Skeletal muscle tissue (tissue), 4 donors: ENCODE results near the gene PRKN. TPM values are rescaled to one million over a fixed set of nuclear protein-coding genes. Genes with fewer than 3 reads are reported as not detected.
A peak's percentile ranks its signal among the peaks of the same experiment; 100 is the strongest.

ENCODE experiments used
- H3K27ac ChIP-seq: one replicate; pipeline ENCODE4 v1.7.0; 2013; ENCODE audit warnings: mild to moderate bottlenecking, low read depth, low read length, inconsistent platforms
- H3K27me3 ChIP-seq, 3 donors: one replicate each; pipeline ENCODE4 v1.7.0; 2013; ENCODE audit warnings: low read length in 3 of 3; ENCODE audit not compliant: control insufficient read depth in 3 of 3, insufficient read depth in 3 of 3
- H3K36me3 ChIP-seq, 3 donors: one replicate each; pipeline ENCODE4 v1.7.0; 2013; ENCODE audit warnings: low read length in 3 of 3; ENCODE audit not compliant: control insufficient read depth in 3 of 3, insufficient read depth in 3 of 3
- H3K4me1 ChIP-seq, 3 donors: one replicate each; pipeline ENCODE4 v1.7.0; 2013; ENCODE audit warnings: low read length in 3 of 3, mild to moderate bottlenecking in 3 of 3; ENCODE audit not compliant: control insufficient read depth in 3 of 3, insufficient read depth in 3 of 3
- H3K4me3 ChIP-seq, 3 donors: one replicate each; pipeline ENCODE4 v1.7.0; 2013; ENCODE audit warnings: low read length in 3 of 3
- H3K9ac ChIP-seq, 3 donors: one replicate each; pipeline ENCODE4 v1.7.0; 2013; ENCODE audit warnings: low read length in 3 of 3, mild to moderate bottlenecking in 3 of 3, moderate library complexity in 2 of 3, low read depth in 1 of 3
- H3K9me3 ChIP-seq, 3 donors: one replicate each; pipeline ENCODE4 v1.7.0; 2013; ENCODE audit warnings: low read length in 3 of 3; ENCODE audit not compliant: control insufficient read depth in 3 of 3
- total RNA-seq: library from RNA; depleted of rRNA; stranded (reverse); fragments of >200 nt; gene quantifications from one replicate; pipeline ENCODE4 v1.2.3, GENCODE V29; 2014
- donor health status: Osteomylitis.

The PRKN gene
- total RNA-seq, 1 donor from 2014 or later: 16.7 TPM

DNA sequence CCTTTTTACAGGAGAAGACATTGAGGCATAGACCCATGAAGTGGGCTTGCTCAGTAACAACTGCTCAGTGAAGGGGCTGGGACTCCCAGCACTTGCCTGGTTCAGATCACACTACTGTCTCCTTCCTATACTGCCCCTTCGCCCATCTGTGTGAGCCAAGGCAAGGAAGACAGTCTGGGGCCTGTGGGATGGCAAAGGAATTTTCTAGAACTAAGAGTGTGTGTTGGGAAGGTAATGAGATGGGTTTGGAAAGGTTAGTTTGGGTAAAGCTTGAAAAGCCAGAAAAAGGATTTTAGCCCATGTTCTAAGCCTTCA, 1240.4 kb downstream of the PRKN start:
- Histone ChIP-seq H3K27ac (no peak overlapping the region), H3K9me3 (no peaks in the 10 kb centered on the region), H3K4me1 (peaks cover 0 to 9% (median 4%) of the 10 kb centered on the region in 3 donors), H3K27me3 (no peaks in the 10 kb centered on the region), H3K36me3 (no peaks in the 10 kb centered on the region), H3K4me3 (no peak overlapping the region), H3K9ac (no peak overlapping the region)

DNA sequence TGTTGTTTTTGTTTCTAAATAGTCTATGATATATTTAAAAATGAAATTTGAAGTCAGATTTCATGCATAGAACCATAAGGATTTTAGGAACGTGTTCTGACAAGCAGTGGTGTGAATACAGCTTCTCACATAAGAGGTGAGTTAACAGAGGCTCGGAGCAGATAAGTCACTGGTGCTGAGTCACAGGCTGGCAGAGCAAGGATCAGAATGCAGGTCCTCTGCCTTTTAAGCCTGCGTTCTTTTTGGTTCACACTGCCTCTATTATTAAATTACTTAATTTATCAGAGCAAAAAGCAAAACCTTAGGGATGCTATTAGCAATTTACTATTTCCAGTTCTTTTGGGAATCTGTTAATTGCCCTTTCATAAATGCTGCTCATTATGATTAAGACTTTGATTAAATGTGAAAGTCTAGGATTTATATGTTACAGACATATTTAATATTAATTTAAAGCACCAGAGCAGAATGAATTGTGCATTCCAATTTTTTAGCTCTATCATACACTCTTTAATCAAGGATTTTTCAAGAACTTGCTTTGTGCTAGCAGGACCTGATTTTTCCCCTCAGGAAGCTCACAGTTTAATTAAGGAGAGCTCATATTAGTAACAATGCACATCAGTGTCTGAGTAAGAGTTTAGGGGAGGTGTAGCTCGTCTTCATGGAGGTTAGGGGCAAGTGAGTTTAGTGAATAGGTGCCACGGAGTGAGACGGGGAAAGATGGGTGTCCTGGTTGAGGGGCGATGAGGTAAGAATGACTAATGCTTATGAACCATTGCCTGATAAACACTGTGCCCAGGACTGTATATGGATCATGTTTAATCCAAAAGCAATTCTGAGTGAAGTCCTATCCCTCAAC, 1241.0 kb downstream of the PRKN start:
- Histone ChIP-seq H3K4me1 (peaks cover 0 to 11% (median 6%) of the 10 kb centered on the region in 3 donors), H3K9me3 (no peaks in the 10 kb centered on the region), H3K27me3 (no peaks in the 10 kb centered on the region), H3K9ac (peak overlapping the region in 1 of 3 donors; percentile 46), H3K4me3 (no peak overlapping the region), H3K36me3 (no peaks in the 10 kb centered on the region), H3K27ac (no peak overlapping the region)

DNA sequence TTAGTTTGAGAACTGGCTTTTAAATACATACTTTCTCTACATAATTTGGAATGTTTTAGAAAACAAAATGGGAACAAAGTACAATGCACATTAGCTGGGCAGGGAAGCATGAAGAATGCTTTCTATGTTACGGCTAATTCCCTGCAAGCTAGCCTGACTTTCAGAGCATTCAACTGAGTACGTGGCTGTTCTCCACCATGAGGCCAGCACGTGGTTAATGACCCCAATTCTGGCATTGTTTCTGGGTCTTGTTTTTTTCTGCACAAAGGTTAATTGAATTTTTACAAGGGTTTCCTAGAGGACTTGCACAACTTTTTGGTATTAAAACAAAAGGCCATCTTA, 1245.1 kb downstream of the PRKN start:
- H3K4me3 ChIP-seq: no peak overlapping the region
- H3K9me3 ChIP-seq: no peaks in the 10 kb centered on the region
- H3K27me3 ChIP-seq: no peaks in the 10 kb centered on the region
- H3K36me3 ChIP-seq: no peaks in the 10 kb centered on the region
- H3K27ac ChIP-seq: peak overlapping the region; percentile 17
- peaks cover 9 to 23% (median 14%) of the 10 kb centered on the region in 3 donors for H3K4me1 ChIP-seq
- H3K9ac ChIP-seq: no peak overlapping the region

DNA sequence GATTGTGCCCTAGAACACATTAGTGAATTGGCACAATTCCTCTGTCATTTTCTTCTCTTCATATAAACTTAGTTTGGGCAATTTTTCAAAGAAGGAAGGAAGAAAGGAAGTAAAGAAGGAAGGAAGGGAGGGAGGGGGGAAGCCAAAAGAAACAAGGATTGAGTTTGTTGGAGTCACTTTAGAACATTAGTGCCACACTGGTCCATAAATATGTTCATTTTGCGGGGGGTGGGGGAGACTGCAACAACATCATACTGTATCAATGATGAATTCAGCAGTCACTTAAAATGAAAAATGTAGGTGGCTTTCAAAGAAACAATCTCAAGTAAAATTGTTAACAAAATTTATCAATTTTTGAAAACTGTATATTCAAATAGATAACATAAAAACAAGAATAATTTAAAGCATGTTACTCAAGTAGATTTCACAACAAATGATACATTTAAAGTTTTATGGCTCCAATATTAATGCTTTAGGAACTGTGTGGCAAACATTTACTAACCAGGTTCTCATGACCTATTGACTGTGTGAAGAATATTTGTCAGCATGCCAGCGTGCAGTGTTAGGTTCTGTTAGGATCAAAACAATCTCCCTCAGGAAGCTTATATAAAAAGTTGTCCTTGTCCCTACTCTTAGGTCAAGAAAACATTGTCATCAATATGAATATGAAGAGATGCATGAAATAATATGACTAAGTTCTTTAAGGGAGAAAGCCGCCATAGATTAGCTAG, 1245.6 kb downstream of the PRKN start:
- Histone ChIP-seq H3K4me3 (no peak overlapping the region), H3K27me3 (no peaks in the 10 kb centered on the region), H3K9ac (no peak overlapping the region), H3K9me3 (no peaks in the 10 kb centered on the region), H3K36me3 (no peaks in the 10 kb centered on the region), H3K4me1 (peaks cover 10 to 23% (median 14%) of the 10 kb centered on the region in 3 donors), H3K27ac (peak overlapping the region; percentile 17)

DNA sequence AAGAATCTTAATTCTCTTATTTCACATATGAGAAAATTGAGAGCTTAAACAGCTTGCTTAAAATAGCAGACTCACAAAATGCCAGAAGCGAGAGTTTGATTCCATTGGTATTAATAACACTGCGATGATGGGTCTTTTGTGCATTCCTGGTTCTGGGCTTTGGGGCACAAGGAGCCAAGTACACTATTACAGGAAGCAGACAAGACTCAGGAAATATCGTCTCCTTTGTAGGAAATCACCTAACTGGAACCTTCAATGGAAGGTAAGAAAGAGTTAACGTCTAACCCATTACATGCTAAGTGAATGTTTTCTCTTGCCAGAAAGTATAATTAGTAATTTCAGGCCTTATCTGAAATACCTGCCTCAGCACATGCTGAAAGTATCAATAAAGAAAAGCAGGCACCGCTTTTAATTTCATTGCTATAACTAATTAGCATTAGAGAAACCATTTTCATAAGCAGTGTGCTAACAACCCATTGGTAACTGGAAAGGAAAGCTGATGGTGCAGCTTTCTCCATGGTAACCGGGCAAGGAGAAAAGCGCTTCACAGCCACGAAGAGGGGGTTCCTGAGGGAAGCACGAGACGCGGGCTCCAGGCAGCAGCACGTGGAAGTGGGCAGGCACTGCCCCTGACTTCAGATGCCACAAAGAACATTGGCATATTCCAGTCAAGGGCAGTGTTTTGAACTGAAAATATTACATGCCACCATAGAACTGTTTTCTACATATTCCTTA, 1247.0 kb downstream of the PRKN start:
- Histone ChIP-seq H3K4me3 (no peak overlapping the region), H3K4me1 (peaks cover 13 to 23% (median 14%) of the 10 kb centered on the region in 3 donors), H3K36me3 (no peaks in the 10 kb centered on the region), H3K9ac (no peak overlapping the region), H3K27me3 (no peaks in the 10 kb centered on the region), H3K9me3 (no peaks in the 10 kb centered on the region), H3K27ac (no peak overlapping the region)

DNA sequence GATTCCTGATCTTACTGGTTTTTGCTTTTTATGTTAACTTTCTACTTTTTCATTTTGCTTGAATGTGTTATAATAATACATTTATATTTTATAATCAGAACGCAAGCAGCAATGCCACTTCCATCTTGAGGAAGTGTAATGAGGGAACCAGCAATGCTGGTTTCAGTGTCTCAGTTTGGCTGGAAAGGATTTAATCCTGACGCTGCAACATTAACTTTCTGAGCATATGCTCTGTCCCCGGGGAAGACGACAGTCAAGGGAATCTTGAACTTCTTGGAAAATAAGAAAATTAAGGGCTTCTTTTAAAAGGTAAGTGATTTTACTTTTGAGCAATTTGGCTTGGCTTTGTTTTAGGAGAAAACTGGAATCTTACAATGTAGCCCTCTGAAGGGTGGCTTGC, 1248.2 kb downstream of the PRKN start:
- Histone ChIP-seq H3K9ac (no peak overlapping the region), H3K27ac (no peak overlapping the region), H3K27me3 (no peaks in the 10 kb centered on the region), H3K4me1 (peaks cover 13 to 23% (median 14%) of the 10 kb centered on the region in 3 donors), H3K36me3 (no peaks in the 10 kb centered on the region), H3K4me3 (no peak overlapping the region), H3K9me3 (no peaks in the 10 kb centered on the region)

DNA sequence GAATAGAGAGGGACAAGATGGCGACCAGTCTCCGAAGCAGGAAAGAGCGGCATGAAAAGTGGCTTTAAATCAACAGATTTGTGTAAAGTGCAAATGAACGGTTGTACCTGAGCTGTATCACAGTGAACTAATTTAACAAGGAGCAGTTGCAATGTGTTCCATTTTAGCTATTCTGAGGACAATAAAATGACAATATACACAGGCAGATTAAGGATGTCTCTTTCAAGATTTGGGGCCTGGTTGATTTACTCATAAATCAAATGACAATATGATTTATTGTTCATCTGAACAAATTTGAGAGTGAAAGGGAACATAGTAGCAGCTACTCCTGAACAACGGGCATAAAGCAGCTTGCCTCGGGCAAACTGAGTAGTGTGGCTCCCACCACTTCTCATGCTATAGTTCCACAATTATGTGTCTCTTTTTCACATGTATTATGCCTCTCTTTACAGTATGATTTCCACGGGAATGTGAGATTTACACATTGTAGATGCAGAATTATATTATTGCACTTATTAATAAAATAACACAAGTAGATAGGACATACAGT, 1249.6 kb downstream of the PRKN start:
- no peak overlapping the region for H3K9ac ChIP-seq
- no peaks in the 10 kb centered on the region for H3K27me3 ChIP-seq
- no peaks in the 10 kb centered on the region for H3K36me3 ChIP-seq
- H3K27ac ChIP-seq: no peak overlapping the region
- H3K4me1 ChIP-seq: peaks cover 13 to 21% (median 14%) of the 10 kb centered on the region in 3 donors
- H3K4me3 ChIP-seq: no peak overlapping the region
- no peaks in the 10 kb centered on the region for H3K9me3 ChIP-seq

DNA sequence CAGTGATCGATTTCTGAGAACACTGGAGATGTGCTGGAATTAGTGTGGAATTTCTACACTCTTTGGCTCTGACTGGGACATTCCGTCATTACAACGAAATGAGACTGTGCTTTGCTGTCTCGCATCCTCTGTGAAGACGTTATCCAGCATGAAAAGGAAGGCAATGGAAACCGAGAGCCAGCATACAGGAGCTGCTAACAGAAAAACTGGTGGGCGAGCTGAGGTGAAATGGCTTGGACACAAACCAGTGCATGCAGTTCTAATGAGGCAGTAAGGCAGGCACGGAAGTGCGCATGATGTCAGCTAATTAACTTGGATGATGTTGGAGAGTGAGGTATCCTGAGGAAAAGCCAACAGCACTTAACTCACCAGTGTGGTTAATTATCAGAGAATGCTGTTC, 1250.9 kb downstream of the PRKN start:
- Histone ChIP-seq H3K9ac (peak overlapping the region in 1 of 3 donors; percentile 66), H3K4me3 (peak overlapping the region in 1 of 3 donors; percentile 58), H3K36me3 (no peaks in the 10 kb centered on the region), H3K9me3 (no peaks in the 10 kb centered on the region), H3K4me1 (peaks cover 8 to 14% (median 12%) of the 10 kb centered on the region in 3 donors), H3K27me3 (no peaks in the 10 kb centered on the region), H3K27ac (peak overlapping the region; percentile 42)

DNA sequence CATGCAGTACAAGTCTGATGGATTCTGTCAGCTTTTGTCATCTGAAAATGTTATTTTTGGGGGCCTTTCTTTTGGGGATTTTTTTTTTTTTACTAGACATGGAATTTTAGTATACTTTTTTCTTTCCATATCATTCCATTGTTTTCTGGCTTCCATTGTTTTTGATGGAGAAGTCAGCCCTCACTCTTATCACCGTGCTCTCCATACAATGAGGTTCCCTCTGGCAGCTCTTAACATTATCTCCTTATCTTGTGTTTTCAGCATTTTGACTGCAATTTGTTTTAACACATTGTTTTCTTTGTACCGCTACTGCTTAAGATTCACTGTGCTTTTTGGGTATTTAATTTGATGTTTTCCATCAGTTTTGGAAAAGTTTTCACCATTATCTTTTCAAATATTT, 1262.2 kb downstream of the PRKN start:
- no peak overlapping the region for H3K4me3 ChIP-seq
- H3K9ac ChIP-seq: no peak overlapping the region
- H3K4me1 ChIP-seq: no peaks in the 10 kb centered on the region
- no peaks in the 10 kb centered on the region for H3K9me3 ChIP-seq
- H3K27me3 ChIP-seq: no peaks in the 10 kb centered on the region
- H3K27ac ChIP-seq: no peak overlapping the region
- no peaks in the 10 kb centered on the region for H3K36me3 ChIP-seq
